ENCODE measurements around the gene GLRX. TPM values are rescaled to one million over a fixed set of nuclear protein-coding genes. Genes with fewer than 3 reads are reported as not detected.

Gene GLRX
- total and polyA plus RNA-seq, 12 donors: 51.6 to 156 (median 111) TPM

- no peaks in the 10 kb centered on the region for H3K36me3 ChIP-seq
- ATAC-seq (no peak), DNase-seq (no peak)
- TF ChIP-seq CTCF (IDR thresholded peaks at IDR 0.05): no peak
- H3K9me3 ChIP-seq: no peaks in the 10 kb centered on the region
- peaks cover 0 to 52% (median 12%) of the 10 kb centered on the region in 9 donors for H3K4me1 ChIP-seq
- intact Hi-C loops (cut with DNase I): loop anchor here in 9 of 10 donors (5.0 to 10.0 kb wide), 5 partner anchors 113 to 291 kb away; partner anchors contain the start of genes ARSK (in 2 of the 9), SKIC3 (in 2 of the 9), RFESD (in 1 of the 9) and RHOBTB3 (in 1 of the 9)
- 60 to 76% methylated on average over 3 of the region's 3 CpGs for WGBS, 2 donors
- peak overlapping the region in 1 of 10 donors; percentile 79 for H3K27ac ChIP-seq
- no peaks in the 10 kb centered on the region for H3K27me3 ChIP-seq
- H3K4me3 ChIP-seq: no peak overlapping the region
Observed at GRCh38 chr5:95845391-95845790, 22.9 kb upstream of the GLRX start.

- Histone ChIP-seq H3K4me3 (no peak overlapping the region), H3K27me3 (no peaks in the 10 kb centered on the region), H3K27ac (peak overlapping the region in 5 of 10 donors; percentile 8 to 79 (median 34)), H3K9me3 (no peaks in the 10 kb centered on the region), H3K36me3 (no peaks in the 10 kb centered on the region), H3K4me1 (peaks cover 0 to 59% (median 12%) of the 10 kb centered on the region in 9 donors)
- no peak for TF ChIP-seq CTCF (IDR thresholded peaks at IDR 0.05)
- WGBS, 2 donors: 52 to 60% methylated on average over 3 of the region's 3 CpGs
- DNase-seq (no peak), ATAC-seq (peak in 1 of 8 donors; percentile 43)
- intact Hi-C loops (cut with DNase I): loop anchor here in 6 of 10 donors (1.0 to 10.0 kb wide), 5 partner anchors 62 to 289 kb away; partner anchors contain the start of genes ARSK (in 2 of the 6), SKIC3 (in 2 of the 6) and RFESD (in 1 of the 6)
Observed at GRCh38 chr5:95843733-95844223, 21.3 kb upstream of the GLRX start.

GRCh38 chr5:95842854-95843544 lies 20.5 kb upstream of the GLRX start:
- intact Hi-C loops (cut with DNase I): loop anchor here in 6 of 10 donors (1.0 to 10.0 kb wide), 5 partner anchors 62 to 288 kb away; partner anchors contain the start of genes ARSK (in 2 of the 6), SKIC3 (in 2 of the 6) and RFESD (in 1 of the 6)
- Histone ChIP-seq H3K4me3 (no peak overlapping the region), H3K27ac (peak overlapping the region in 9 of 10 donors; percentile 14 to 79 (median 41)), H3K4me1 (peaks cover 0 to 55% (median 12%) of the 10 kb centered on the region in 9 donors), H3K27me3 (no peaks in the 10 kb centered on the region), H3K9me3 (no peaks in the 10 kb centered on the region), H3K36me3 (no peaks in the 10 kb centered on the region)
- ATAC-seq (peak; percentile 63 to 81 (median 73)), DNase-seq (peak; percentile 41 to 67)
- peak in 7 of 9 donors; percentile 21 to 55 (median 48) for TF ChIP-seq CTCF (IDR thresholded peaks at IDR 0.05)
- 55 to 57% methylated on average over 11 of the region's 11 CpGs for WGBS, 2 donors
